ENCODE results near the gene GRM4. TPM values are rescaled to one million over a fixed set of nuclear protein-coding genes. Genes with fewer than 3 reads are reported as not detected.

Gene GRM4
- polyA plus RNA-seq, 1 experiment, result 0.06 TPM

- Histone ChIP-seq H3K36me3 (ENCODE audit: control insufficient read depth, insufficient read depth, low read length) (no peaks in the 10 kb centered on the region), H3K27me3 (ENCODE audit: control insufficient read depth, insufficient read depth, low read length) (peaks cover 13% of the 10 kb centered on the region), H3K4me3 (ENCODE audit: low read depth, low read length) (no peak overlapping the region)
- no peak for DNase-seq (ENCODE audit: low read depth)
- TF ChIP-seq CTCF (IDR thresholded peaks at IDR 0.05; ENCODE audit: insufficient read depth, low read depth, low read length), result no peak
- CTCF ChIA-PET, result no interaction called here
- POLR2A ChIA-PET, result no interaction called here
Observed at GRCh38 chr6:33971580-33971979, 174.3 kb downstream of the GRM4 start.

Small RNA genes lying within 50 kb of the gene (small RNA-seq; reads per million reads assigned to genes)
- not detected for gene MIR1275 (ENCODE audit: insufficient read length, low read depth, low replicate concordance)

Other genes starting within 250 kb of the GRM4 start
- gene HMGA1, start 90.8 kb upstream of the GRM4 start, polyA plus RNA-seq (2011; rRNA removed), result 84.1 and 168 TPM in 2 replicates
- 16.3 and 29.5 TPM in 2 replicates for gene SMIM29, start 102.9 kb upstream of the GRM4 start, polyA plus RNA-seq (2011; rRNA removed)
- 9.6 and 14.9 TPM in 2 replicates for gene NUDT3, start 246.6 kb upstream of the GRM4 start, polyA plus RNA-seq (2011; rRNA removed)

Measured in BJ (cell line).